Measurements from ENCODE around the gene TYRO3.

- TF ChIP-seq CTCF (IDR thresholded peaks at IDR 0.05) (no peak), POLR2AphosphoS5 (IDR thresholded peaks at IDR 0.05) (no peak)
These were observed 25.7 kb downstream of the TYRO3 start for GRCh38 chr15:41584636-41585126.

Measured in esophagus muscularis mucosa (tissue), 3 donors.